IPS DF 4.7 (cell line): ENCODE data around the gene MYH9.

ENCODE experiments used
- DNase-seq: peaks from one replicate; pipeline ENCODE4 v3.0.0-alpha.2; 2013; ENCODE audit warnings: low spot score; ENCODE audit errors: extremely low read depth

The MYH9 gene

DNA sequence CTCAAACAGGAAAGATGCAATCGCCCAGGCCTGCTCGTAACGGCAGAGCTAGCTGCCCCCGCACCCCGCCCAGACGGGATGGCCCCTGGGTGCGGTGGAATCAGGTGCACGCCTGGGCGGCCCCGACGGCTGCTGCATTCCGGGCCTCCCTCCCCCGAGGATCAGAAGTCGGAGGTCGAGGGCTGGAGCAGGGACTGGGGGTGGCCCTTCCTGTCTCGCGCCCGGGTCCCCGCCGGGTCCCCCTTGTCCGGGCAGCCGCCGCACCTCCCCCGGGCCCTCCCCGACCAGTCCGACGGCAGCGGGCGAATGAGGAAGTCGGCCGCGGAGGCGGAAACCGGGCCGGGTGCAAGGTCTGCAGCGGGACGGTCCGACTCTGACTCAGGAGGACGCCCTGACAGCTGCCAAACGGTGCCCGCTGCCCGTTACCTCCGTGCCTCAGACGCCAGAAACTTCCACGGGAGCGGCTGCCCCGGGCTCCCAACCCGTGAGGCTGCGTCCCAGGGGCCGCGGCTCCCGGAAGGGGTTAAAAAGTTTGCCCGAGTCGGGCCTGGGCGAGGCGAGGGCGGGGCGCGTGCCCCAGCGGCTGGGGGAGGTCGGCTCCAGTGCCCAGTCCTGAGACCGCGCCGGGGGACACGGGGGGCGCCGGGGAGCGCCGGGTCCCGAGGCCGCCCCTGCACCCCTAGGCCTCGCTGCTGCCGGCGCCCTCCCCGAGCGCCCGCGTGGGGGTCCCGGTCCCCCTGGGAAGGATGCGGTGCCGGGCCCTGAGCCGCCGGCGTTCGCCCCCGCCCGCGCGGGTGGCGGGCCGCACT lies 663 bp downstream of the MYH9 start:
- no peak for DNase-seq

DNA sequence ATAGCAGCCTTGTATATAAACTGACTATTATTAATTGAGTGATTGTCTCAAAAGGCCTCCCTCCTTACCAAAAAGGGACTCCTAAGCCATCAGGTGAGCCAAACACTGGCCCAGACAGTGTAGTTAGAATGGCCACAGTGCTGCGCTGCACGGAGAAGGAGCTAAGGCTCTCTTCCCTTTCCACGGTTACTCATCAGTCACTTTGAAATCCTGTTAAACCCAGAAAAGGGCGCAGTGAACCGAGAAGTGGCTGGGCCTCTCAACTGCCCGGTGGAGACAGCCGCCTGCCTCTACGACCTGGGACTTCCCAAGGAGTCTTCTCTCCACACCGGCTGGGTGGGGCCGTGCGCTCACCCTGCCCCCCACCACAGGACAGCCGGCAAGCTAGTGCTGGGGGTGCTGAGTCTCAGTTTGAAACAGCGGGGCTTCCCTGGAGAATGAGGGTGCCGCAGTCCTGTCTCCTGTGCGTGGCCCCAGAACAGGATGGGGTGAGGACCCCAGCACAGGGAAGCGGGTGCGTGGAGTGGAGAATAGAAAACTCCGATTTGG lies 1.3 kb downstream of the MYH9 start:
- DNase-seq, result no peak

- DNase-seq, result no peak
Observed at GRCh38 chr22:36385491-36386350, 2.0 kb downstream of the MYH9 start.

DNA sequence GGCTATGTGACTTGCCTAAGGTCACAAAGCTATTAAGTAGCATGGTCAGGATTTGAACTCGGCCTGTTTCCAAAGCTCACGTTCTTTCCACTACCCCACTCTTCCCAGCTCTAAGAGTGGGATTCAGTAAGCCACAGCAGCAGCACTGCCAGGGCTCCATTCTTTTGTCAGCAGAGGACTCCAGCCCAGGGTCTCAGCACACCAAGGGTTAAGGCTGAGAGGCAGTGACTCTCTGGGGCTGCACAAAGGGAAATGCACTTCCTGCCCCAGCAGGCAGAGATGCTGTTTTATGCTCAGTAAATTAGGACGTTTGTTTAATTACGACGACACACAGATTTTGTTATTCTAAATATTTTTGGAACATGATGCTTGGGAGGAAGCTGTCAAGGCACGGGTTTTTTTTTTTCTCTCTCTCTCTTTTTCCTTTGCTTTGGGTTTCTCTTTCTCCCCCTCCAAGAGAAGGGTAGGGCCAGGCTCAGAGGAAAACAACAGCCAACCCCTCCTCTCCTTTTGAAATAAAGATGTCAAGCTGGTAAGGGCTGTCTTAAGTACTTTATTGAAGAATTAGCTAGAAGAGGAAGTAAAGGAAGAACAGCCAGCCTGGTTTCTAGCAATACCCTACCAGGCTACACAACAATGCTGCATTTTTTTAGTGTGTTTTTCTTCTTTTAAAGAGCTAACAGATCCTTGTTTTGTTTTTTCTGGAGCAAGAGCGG lies 2.8 kb downstream of the MYH9 start:
- DNase-seq, result no peak

GRCh38 chr22:36383110-36383581 lies 4.6 kb downstream of the MYH9 start:
- DNase-seq, result no peak

GRCh38 chr22:36381513-36382128 lies 6.1 kb downstream of the MYH9 start:
- no peak for DNase-seq

- DNase-seq, result no peak
Observed at GRCh38 chr22:36379593-36380361, 8.0 kb downstream of the MYH9 start.

DNA sequence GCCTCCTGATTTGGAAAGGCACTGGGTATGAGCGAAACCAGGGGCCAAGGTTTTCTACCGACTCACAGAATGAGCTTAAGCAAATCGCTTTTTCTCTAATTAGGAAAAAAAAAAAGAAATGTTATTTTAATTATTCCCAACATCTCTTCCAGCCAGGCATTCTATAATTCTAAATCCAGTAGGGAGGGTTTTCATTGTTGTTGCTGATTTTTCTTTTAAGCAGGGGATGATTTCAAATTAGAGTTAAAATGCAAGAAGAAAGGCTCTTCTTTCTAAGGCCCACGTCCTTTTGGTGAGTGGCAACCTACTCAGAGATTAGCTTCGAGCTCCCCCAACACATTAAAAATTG lies 8.9 kb downstream of the MYH9 start:
- DNase-seq, result no peak

GRCh38 chr22:36378080-36378868 lies 9.5 kb downstream of the MYH9 start:
- DNase-seq, result no peak

- no peak for DNase-seq
Observed at GRCh38 chr22:36377022-36377631, 10.6 kb downstream of the MYH9 start.

GRCh38 chr22:36376265-36376664 lies 11.5 kb downstream of the MYH9 start:
- DNase-seq, result no peak

GRCh38 chr22:36375071-36375980 lies 12.4 kb downstream of the MYH9 start:
- no peak for DNase-seq

- no peak for DNase-seq
Observed at GRCh38 chr22:36374603-36375024, 13.2 kb downstream of the MYH9 start.

DNA sequence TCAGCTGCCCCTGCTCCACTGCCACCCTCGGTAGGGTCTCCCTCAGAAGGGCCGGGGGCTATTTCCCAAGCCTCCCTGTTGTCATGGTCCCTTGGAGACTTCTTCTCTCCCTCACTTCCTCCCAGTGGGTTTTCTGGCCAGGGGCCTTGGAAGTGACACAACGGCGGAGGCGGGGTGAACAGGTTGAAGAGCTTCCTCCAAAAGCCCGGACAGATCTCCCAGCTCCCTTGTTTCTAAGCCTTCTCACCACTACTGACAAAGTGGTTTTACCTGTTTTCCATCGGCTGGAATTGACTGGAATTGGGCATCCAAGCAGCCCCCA lies 14.5 kb downstream of the MYH9 start:
- DNase-seq, result no peak

DNA sequence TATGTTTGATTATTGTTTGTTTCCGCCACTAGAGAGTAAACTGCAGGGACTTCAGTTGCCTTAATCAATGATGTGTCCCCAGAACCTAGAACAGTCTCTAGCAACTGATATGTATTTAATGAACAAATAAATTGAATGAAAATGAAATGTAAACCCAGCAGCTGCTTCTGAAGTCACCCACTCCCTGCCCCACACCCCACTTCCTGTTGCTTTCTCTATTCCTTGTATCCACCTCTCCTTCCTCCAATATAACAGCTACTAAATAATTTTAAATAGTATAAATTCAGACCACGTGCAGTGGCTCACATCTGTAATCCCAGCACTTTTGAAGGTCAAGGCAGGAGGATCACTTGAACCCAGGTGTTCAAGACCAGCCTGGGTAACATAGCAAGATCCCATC lies 15.8 kb downstream of the MYH9 start:
- no peak for DNase-seq

GRCh38 chr22:36369922-36370791 lies 17.6 kb downstream of the MYH9 start:
- no peak for DNase-seq
